Liver (tissue), 3 donors: ENCODE results near the gene GPR173.

ENCODE experiments used
- GABPA ChIP-seq, 2 donors: IDR thresholded peaks in 1 of 2; conservative IDR thresholded peaks in 1 of 2; 2 replicates each; pipeline ENCODE4 v1.6.1; 2016; ENCODE audit warnings: antibody characterized with exemption in 2 of 2, mild to moderate bottlenecking in 1 of 2, moderate library complexity in 1 of 2
- JUND ChIP-seq, 2 donors: IDR thresholded peaks; 2 replicates each; pipeline ENCODE4 v1.6.1; 2016; ENCODE audit warnings: antibody characterized with exemption in 2 of 2
- NR2F2 ChIP-seq: IDR thresholded peaks from 2 replicates; pipeline ENCODE4 v1.6.1; 2016; ENCODE audit warnings: antibody characterized with exemption
- TAF1 ChIP-seq: conservative IDR thresholded peaks from 2 replicates; pipeline ENCODE4 v1.6.1; 2016; ENCODE audit warnings: antibody characterized with exemption, mild to moderate bottlenecking
- YY1 ChIP-seq: IDR thresholded peaks from 2 replicates; pipeline ENCODE4 v1.6.1; 2016; ENCODE audit warnings: antibody characterized with exemption, mild to moderate bottlenecking
- TF ChIP-seq, protein P1 (sequence below): fragments of 150-350 bp; IDR thresholded peaks from 2 replicates; pipeline ENCODE4 v1.5.1; 2017; ENCODE audit warnings: improper control_type of control experiment, low read depth, low read length; ENCODE audit not compliant: missing input control
- TF ChIP-seq, protein P2 (sequence below): IDR thresholded peaks from 2 replicates; pipeline ENCODE4 v1.6.1; 2016; ENCODE audit warnings: antibody characterized with exemption, mild to moderate bottlenecking
- donor health status: healthy.
- donor health status: healthy.

DNA sequence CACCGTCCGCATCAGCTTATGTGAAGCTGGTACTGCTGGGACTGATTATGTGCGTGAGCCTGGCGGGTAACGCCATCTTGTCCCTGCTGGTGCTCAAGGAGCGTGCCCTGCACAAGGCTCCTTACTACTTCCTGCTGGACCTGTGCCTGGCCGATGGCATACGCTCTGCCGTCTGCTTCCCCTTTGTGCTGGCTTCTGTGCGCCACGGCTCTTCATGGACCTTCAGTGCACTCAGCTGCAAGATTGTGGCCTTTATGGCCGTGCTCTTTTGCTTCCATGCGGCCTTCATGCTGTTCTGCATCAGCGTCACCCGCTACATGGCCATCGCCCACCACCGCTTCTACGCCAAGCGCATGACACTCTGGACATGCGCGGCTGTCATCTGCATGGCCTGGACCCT is 28.1 kb downstream of the GPR173 start:
- TF ChIP-seq, protein P1, sequence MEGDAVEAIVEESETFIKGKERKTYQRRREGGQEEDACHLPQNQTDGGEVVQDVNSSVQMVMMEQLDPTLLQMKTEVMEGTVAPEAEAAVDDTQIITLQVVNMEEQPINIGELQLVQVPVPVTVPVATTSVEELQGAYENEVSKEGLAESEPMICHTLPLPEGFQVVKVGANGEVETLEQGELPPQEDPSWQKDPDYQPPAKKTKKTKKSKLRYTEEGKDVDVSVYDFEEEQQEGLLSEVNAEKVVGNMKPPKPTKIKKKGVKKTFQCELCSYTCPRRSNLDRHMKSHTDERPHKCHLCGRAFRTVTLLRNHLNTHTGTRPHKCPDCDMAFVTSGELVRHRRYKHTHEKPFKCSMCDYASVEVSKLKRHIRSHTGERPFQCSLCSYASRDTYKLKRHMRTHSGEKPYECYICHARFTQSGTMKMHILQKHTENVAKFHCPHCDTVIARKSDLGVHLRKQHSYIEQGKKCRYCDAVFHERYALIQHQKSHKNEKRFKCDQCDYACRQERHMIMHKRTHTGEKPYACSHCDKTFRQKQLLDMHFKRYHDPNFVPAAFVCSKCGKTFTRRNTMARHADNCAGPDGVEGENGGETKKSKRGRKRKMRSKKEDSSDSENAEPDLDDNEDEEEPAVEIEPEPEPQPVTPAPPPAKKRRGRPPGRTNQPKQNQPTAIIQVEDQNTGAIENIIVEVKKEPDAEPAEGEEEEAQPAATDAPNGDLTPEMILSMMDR, result no peak
- no peak for TF ChIP-seq YY1
- no peak for TF ChIP-seq TAF1
- no peak for TF ChIP-seq JUND (IDR thresholded peaks at IDR 0.05)
- TF ChIP-seq GABPA (IDR thresholded peaks at IDR 0.05 in 1 of 2, conservative IDR thresholded peaks at IDR 0.05 in 1 of 2), result no peak
- no peak for TF ChIP-seq NR2F2
- TF ChIP-seq, protein P2, sequence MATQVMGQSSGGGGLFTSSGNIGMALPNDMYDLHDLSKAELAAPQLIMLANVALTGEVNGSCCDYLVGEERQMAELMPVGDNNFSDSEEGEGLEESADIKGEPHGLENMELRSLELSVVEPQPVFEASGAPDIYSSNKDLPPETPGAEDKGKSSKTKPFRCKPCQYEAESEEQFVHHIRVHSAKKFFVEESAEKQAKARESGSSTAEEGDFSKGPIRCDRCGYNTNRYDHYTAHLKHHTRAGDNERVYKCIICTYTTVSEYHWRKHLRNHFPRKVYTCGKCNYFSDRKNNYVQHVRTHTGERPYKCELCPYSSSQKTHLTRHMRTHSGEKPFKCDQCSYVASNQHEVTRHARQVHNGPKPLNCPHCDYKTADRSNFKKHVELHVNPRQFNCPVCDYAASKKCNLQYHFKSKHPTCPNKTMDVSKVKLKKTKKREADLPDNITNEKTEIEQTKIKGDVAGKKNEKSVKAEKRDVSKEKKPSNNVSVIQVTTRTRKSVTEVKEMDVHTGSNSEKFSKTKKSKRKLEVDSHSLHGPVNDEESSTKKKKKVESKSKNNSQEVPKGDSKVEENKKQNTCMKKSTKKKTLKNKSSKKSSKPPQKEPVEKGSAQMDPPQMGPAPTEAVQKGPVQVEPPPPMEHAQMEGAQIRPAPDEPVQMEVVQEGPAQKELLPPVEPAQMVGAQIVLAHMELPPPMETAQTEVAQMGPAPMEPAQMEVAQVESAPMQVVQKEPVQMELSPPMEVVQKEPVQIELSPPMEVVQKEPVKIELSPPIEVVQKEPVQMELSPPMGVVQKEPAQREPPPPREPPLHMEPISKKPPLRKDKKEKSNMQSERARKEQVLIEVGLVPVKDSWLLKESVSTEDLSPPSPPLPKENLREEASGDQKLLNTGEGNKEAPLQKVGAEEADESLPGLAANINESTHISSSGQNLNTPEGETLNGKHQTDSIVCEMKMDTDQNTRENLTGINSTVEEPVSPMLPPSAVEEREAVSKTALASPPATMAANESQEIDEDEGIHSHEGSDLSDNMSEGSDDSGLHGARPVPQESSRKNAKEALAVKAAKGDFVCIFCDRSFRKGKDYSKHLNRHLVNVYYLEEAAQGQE, result no peak
